Measurements from ENCODE around the gene ZNF664.

The ZNF664 gene

DNA sequence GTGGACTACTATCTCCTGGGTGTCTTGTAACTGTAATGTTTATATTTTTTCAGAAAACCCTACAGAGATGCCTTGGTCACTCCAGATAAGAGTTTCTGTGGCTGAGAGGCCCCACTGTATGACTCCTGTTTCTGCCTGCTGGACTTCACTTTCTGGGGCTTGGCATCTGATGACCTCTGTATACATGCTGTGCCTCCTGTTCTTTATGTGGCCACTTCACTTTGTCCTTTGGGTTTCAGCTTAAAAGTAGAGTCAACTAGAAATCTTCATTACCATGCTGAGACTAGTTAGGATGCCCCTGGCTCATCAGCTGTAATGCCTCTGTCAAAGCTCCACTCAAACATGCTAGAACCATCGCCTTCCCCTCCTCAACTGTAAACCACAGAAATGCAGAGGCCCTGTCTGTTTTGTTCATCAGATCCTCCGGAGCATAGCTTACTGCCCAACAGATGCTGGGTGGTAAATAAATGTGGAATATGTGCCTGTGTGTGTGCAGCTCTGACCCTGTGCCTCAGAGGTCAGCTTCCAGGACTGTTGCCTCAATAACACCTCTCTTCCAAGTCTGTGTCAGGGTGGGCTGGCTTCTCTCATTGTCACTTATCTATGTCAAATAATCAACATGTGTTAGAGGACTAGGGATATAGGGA is 25.5 kb downstream of the ZNF664 start:
- peaks cover 38% of the 10 kb centered on the region for H3K4me1 Mint-ChIP-seq (ENCODE audit: low read depth)
- peaks cover 44% of the 10 kb centered on the region for H3K36me3 Mint-ChIP-seq (ENCODE audit: low read depth)
- H3K9me3 Mint-ChIP-seq = no peaks in the 10 kb centered on the region
- no peak overlapping the region for H3K27ac Mint-ChIP-seq
- H3K27me3 Mint-ChIP-seq = no peaks in the 10 kb centered on the region
- DNase-seq = no peak
- H3K4me3 Mint-ChIP-seq = no peak overlapping the region

DNA sequence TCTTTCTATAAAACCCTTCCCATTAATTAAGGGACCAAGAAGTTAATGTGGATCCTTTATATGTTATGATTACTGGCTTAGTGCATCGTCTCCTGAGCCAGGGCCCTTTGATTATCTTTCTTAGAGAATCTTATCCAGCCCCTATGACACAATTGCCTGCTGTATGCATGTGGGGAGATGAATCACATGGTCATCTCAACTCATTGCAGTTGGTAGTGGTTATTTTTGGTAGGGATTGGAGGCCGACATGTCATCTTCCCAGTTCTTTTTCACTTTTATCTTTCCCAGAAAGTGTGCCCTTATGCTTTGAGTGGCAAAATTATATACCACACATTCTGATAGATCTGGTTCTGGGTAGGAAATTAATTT is 26.0 kb downstream of the ZNF664 start:
- Mint-ChIP-seq H3K4me1 (ENCODE audit: low read depth) (peaks cover 33% of the 10 kb centered on the region), H3K9me3 (no peaks in the 10 kb centered on the region), H3K27me3 (no peaks in the 10 kb centered on the region), H3K36me3 (ENCODE audit: low read depth) (peaks cover 40% of the 10 kb centered on the region), H3K27ac (no peak overlapping the region), H3K4me3 (no peak overlapping the region)
- no peak for DNase-seq

DNA sequence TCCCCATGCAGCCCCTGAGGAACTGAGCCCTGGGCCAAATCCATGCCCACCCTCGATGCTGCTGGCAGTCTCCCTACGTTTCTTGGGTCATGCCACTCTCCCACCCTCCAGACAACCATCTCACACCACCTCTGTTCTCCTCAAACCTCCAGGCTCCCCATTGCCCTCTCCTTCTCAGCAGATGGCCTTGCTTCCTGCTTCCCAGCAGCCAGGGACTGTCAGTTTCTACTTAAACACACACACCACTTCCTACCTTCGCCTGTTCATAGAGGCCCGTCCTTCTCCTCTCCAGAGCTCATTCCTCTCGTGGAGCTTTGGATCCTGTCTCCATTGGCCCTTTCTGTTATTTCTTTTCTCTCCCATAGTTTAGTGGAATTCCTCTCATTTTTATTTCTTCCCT is 27.1 kb downstream of the ZNF664 start:
- no peak overlapping the region for H3K27ac Mint-ChIP-seq
- H3K9me3 Mint-ChIP-seq = no peaks in the 10 kb centered on the region

DNA sequence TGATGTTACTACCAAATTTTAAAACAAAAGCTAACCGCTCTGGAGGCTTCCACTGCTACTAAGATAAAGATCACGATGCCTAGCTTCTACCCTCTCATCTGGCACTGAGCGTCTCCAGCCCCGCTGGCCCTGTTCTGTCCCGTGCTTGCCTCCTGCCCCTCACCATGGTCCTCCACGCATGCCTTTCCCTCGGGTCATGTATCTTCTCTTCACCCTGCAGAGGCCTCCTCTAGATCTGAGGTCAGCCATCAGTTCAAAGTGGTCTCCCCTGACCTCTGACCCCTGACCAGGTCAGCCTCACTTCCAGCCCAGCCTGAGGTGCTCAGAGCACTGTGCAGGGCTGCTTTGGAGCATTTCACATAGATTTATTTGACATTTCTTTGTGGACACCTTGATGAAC is 28.3 kb downstream of the ZNF664 start:
- Mint-ChIP-seq H3K9me3 (no peaks in the 10 kb centered on the region), H3K36me3 (ENCODE audit: low read depth) (peaks cover 30% of the 10 kb centered on the region), H3K27ac (no peak overlapping the region), H3K4me1 (ENCODE audit: low read depth) (peaks cover 23% of the 10 kb centered on the region), H3K4me3 (no peak overlapping the region), H3K27me3 (no peaks in the 10 kb centered on the region)
- no peak for DNase-seq

More for the DNA sequence above, 27.1 kb downstream of the ZNF664 start:
- Mint-ChIP-seq H3K27me3 (no peaks in the 10 kb centered on the region), H3K36me3 (ENCODE audit: low read depth) (peaks cover 32% of the 10 kb centered on the region), H3K4me3 (no peak overlapping the region), H3K4me1 (ENCODE audit: low read depth) (peaks cover 25% of the 10 kb centered on the region)
- DNase-seq = no peak

DNA sequence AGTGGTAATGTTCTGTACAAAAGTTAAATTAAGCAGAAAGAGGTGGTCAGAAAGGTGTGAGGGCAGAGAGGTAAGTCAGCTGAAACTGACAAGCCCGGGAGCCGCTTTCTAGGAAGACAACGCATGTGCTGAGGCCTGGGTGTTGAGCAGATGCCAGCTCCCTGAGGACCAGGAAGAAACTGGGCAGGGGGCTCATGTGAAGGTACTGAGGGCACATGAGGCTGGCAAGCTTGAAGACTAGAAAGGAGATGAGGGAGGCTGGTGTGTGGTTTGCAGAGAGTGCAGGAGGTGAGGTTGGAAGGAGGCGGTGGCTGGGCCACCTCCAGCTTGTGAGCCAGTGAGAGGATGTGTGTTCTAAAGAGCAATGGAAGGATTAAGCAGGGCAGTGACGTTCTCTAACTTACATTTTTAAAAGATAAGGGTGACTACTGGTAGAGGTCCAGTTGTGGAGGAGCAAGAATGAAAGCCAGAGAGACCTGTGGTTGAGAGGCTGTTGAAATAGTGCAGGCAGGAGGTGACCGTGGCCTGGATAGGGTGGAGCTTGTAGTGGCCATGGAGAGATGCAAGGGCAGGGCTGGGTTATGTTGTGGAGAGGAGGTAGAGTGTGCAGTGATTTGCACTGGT is 29.1 kb downstream of the ZNF664 start:
- Mint-ChIP-seq H3K27me3 (no peaks in the 10 kb centered on the region), H3K36me3 (ENCODE audit: low read depth) (peaks cover 36% of the 10 kb centered on the region), H3K9me3 (no peaks in the 10 kb centered on the region), H3K27ac (no peak overlapping the region), H3K4me1 (ENCODE audit: low read depth) (peaks cover 27% of the 10 kb centered on the region), H3K4me3 (no peak overlapping the region)
- no peak for DNase-seq

DNA sequence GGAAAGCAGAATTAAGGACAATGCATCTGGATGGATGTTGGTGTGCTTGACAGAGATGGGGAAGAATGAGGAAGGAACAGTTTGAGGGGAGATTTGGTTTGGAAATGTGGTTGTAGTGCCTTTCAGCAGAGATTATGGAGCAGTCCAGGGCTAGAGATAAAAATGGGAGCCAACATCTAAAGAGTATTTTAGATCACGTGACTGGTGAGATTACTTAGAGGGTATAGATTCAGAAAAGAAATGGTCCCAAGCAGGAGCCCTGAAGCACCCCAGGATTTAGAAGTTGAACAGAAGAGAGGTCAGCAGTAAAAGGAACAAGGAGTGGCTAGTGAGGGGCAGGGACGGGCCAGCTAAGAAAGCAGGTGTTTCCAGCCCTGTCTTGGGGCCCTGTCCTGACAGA is 29.6 kb downstream of the ZNF664 start:
- no peak overlapping the region for H3K27ac Mint-ChIP-seq
- H3K27me3 Mint-ChIP-seq = no peaks in the 10 kb centered on the region
- H3K4me1 Mint-ChIP-seq (ENCODE audit: low read depth) = peaks cover 29% of the 10 kb centered on the region
- H3K36me3 Mint-ChIP-seq (ENCODE audit: low read depth) = peaks cover 37% of the 10 kb centered on the region
- no peak overlapping the region for H3K4me3 Mint-ChIP-seq
- no peaks in the 10 kb centered on the region for H3K9me3 Mint-ChIP-seq
- DNase-seq = no peak

DNA sequence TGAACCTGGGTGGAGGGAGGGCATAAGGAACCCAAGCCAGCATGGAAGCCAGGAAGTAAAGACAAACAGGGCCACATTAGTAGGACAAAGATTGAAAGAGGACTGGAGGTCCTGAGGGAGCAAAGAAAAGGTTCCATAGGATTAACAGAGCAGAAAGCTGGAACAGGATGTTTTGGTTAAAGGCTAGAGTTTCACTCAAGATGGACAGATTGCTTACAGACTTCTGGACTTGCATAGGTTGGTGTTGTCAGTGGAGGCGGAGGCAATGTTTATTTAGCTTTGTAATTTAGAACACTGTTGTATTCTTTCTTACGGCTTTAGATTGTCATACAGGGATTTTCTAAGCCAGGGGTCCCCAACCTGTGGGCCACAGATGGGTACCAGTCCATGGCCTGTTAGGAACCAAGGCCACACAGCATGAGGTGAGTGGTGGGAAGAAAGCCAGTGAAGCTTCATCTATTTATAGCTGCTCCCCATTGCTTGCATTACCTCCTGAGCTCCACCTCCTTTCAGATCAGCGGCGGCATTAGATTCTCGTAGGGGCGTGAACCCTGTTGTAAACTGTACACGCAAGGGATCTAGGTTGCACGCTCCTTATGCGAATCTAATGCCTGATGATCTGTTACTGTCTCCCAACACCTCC is 31.3 kb downstream of the ZNF664 start:
- H3K9me3 Mint-ChIP-seq = no peaks in the 10 kb centered on the region
- H3K4me1 Mint-ChIP-seq (ENCODE audit: low read depth) = peaks cover 33% of the 10 kb centered on the region
- H3K27me3 Mint-ChIP-seq = no peaks in the 10 kb centered on the region
- H3K4me3 Mint-ChIP-seq = no peak overlapping the region
- H3K27ac Mint-ChIP-seq = no peak overlapping the region
- H3K36me3 Mint-ChIP-seq (ENCODE audit: low read depth) = peaks cover 30% of the 10 kb centered on the region
- no peak for DNase-seq

DNA sequence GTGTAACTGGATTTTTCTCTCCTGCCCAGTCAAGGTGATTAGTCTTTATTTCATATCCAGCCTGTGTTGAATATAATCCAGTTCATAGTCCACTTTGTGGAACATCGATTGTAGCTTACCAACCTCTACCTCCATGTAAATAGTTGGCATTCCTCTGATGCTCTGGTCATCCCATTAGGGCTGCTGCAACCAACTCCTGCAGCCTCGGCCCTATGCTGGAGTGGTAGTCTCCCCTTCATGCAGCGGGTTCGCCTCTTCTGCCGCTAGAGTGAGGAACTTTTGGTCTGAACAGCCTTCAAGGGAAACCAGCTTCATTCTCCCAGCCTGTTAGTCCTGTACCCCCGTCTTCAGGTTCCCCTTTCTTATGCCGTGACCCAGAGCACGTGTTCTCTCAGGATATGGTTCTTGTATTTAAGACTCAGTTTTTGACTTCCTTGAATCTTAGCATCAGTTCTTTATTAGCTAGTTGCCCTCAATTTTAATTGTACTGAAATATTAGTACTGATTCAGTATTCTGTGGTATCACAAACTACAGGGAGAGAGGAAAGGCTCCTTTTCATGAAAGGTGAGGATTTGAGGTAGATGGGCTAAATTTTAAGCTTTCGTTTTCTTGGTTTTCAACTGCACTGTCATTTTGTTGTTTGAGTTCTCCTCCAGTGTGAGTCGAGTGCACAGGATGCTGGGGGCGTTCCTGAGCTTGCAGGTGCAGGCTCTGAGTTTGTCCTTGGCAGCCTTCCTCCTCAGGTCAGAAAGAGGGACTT is 33.2 kb downstream of the ZNF664 start:
- Mint-ChIP-seq H3K36me3 (ENCODE audit: low read depth) (peaks cover 41% of the 10 kb centered on the region), H3K27ac (peak overlapping the region; percentile 71), H3K27me3 (no peaks in the 10 kb centered on the region), H3K9me3 (no peaks in the 10 kb centered on the region), H3K4me3 (peak overlapping the region; percentile 46), H3K4me1 (ENCODE audit: low read depth) (peaks cover 33% of the 10 kb centered on the region)
- DNase-seq = peak; percentile 43

DNA sequence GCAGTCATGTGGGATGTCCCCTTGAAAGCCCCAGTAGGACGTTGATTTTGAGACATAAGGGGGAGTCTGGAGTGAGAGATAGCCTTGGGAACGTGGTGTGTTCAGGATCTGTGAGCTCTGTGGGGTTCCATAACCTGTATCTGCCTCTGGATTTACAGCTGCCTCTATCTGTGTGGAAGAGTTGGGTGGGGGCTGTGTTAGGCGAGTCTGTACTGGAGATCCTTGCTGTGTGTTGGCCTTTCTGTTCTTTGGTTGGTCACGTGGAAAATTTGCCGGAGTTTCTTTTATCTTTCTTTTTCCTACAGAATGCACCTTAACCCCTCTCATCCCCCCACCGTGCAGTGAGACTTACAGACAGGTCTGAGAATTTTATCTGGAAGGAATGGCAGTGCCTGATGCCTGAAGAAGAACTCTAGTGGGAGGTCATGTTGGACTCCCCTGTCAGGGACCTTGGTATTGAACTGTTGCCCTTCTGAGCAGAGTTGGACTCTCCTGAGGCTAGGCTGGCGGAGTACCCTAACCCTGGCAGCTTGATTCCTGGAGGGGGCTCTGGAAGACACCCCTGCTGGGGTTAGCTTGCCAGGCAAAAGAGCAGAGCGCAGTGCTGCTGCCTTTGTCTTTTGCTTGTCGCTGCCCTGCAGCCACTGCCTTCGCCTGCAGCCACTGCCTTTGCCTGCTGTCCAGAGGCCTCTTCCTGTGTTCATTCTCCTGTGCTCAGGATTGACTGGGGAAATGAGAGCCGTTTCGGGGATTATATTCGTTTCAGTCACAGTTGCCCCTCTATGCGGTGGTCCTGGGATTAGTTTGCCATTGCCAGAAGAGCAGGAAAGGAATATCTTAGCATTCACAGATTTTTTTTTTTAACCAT is 34.1 kb downstream of the ZNF664 start:
- no peaks in the 10 kb centered on the region for H3K9me3 Mint-ChIP-seq
- peaks cover 49% of the 10 kb centered on the region for H3K36me3 Mint-ChIP-seq (ENCODE audit: low read depth)
- peak overlapping the region; percentile 71 for H3K27ac Mint-ChIP-seq
- no peaks in the 10 kb centered on the region for H3K27me3 Mint-ChIP-seq
- H3K4me3 Mint-ChIP-seq = peak overlapping the region; percentile 46
- no peak for DNase-seq
- H3K4me1 Mint-ChIP-seq (ENCODE audit: low read depth) = peaks cover 33% of the 10 kb centered on the region

DNA sequence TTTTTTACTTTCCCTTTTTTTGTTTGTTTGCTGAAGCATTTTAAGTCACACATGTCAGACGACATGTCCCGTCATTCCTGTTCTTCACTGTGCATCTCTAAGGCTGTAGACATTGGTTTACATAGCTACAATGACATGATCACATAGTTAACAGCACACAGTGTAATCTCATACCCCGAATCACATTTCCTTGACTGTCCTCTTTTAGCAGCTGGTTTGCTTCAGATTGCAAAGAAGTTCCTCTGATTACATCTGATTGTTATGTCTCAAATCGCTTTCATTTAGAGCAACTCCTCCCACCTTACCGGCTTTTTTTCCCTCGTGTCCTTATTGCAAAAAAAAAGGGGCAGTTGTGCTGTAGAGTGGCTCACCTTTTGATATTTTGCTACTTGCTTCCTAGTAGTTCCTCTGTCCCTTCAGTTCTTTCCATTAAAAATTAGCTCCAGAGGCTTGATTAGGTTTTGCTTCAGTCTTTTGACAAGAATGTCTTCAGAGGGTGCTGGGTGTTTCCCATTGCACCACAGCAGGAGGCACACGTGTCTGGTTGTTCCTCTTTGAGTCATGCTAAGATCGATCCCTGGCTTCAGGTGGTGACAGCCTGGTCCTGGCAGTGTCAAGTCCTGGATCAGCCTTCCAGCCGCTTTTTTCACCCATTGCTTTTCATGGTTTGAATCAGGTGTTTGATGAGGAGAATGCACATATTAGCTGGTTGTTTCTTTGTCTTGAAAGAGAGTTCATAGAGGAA is 35.0 kb downstream of the ZNF664 start:
- H3K27ac Mint-ChIP-seq = peak overlapping the region; percentile 4
- no peak overlapping the region for H3K4me3 Mint-ChIP-seq
- peaks cover 33% of the 10 kb centered on the region for H3K4me1 Mint-ChIP-seq (ENCODE audit: low read depth)
- H3K36me3 Mint-ChIP-seq (ENCODE audit: low read depth) = peaks cover 59% of the 10 kb centered on the region
- no peak for DNase-seq
- H3K27me3 Mint-ChIP-seq = no peaks in the 10 kb centered on the region
- H3K9me3 Mint-ChIP-seq = no peaks in the 10 kb centered on the region

DNA sequence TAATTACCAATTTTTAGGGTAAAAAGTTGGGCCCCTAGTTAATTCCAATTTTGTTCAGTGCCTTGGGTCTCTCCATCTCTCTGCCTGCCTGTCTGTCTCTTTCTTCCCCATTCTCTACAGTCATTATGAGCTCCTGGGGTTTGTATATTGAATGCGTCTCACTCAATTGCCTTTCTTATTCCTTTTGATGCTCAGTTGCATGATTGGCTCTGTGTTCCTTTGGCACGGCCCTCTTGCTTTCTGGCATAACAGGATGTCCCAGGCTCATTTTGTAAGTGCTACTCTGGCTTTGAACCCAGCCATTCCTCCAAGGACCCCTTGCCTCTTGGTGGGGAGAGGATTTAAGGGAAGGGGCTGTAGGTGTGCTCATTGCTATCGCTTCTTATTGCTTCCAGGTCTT is 35.6 kb downstream of the ZNF664 start:
- H3K36me3 Mint-ChIP-seq (ENCODE audit: low read depth) = peaks cover 65% of the 10 kb centered on the region
- H3K9me3 Mint-ChIP-seq = no peaks in the 10 kb centered on the region
- H3K27ac Mint-ChIP-seq = no peak overlapping the region
- H3K27me3 Mint-ChIP-seq = no peaks in the 10 kb centered on the region
- peaks cover 33% of the 10 kb centered on the region for H3K4me1 Mint-ChIP-seq (ENCODE audit: low read depth)
- no peak for DNase-seq
- H3K4me3 Mint-ChIP-seq = no peak overlapping the region

DNA sequence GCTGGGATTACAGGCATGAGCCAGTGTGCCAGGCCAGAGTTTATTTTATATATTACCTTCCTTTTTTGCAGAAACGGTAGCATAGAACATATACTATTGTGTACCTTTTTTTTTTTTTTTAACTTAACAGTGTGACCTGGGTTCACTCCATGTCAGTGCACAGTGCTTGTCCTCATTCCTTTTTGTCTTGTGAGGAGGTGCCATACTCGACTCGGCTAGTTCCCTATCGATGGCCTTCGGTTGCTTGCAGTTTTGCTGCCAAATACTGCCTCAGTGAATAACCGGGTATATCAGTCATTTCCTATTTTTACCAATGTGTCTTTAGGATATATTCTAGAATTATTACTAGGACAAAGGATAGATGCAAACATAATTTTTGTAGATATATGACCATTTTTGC is 36.8 kb downstream of the ZNF664 start:
- H3K4me3 Mint-ChIP-seq = no peak overlapping the region
- peaks cover 76% of the 10 kb centered on the region for H3K36me3 Mint-ChIP-seq (ENCODE audit: low read depth)

DNA sequence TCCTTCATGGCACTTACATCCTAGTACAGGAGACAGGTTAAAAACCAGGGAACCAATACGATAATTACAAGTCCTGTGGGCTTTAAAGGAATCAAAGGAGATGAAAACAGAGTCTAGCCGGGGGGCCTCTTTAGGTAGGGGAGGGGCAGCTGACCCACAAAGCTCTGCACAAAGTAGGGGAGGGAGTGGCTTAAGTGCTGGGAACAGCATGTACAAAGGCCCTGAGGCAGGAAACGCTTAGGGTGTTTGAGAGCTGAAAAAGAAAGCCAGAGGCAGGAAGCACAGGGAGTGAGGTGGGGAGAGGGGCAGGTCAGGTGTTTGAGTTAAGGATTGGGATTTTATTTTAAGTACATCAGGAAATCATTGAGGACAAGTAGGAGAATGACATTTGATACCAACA is 37.7 kb downstream of the ZNF664 start:
- H3K27me3 Mint-ChIP-seq = no peaks in the 10 kb centered on the region
- DNase-seq = no peak
- peaks cover 37% of the 10 kb centered on the region for H3K4me1 Mint-ChIP-seq (ENCODE audit: low read depth)
- H3K27ac Mint-ChIP-seq = no peak overlapping the region
- H3K4me3 Mint-ChIP-seq = no peak overlapping the region
- H3K9me3 Mint-ChIP-seq = no peaks in the 10 kb centered on the region
- peaks cover 80% of the 10 kb centered on the region for H3K36me3 Mint-ChIP-seq (ENCODE audit: low read depth)

More for the DNA sequence above, 36.8 kb downstream of the ZNF664 start:
- Mint-ChIP-seq H3K4me1 (ENCODE audit: low read depth) (peaks cover 39% of the 10 kb centered on the region), H3K27me3 (no peaks in the 10 kb centered on the region), H3K27ac (no peak overlapping the region), H3K9me3 (no peaks in the 10 kb centered on the region)
- no peak for DNase-seq

All from activated T-cell treated with anti-CD3 and anti-CD28 coated beads, Interleukin-2, amount 50 U/mL, for 24 hours (primary cell).